Natural killer cell (primary cell): ENCODE data around the gene SLC6A18. TPM values are rescaled to one million over a fixed set of nuclear protein-coding genes. Genes with fewer than 3 reads are reported as not detected.

Experiments
- ATAC-seq, 3 donors: fragments of 150-1000 bp in 2 of 3; fragments of 200-7000 bp in 1 of 3; cut with Tn5 transposase; 1 replicate in 1 of 3; 2 replicates in 2 of 3; pipeline ENCODE4 v1.10.0; 2021; ENCODE audit warnings: mild to moderate bottlenecking in 2 of 3, moderate library complexity in 2 of 3
- DNase-seq, 2 donors: peaks; one replicate each; pipeline versions ENCODE4 v3.0.0 to v3.0.0-alpha.2; 2013 to 2021; ENCODE audit warnings: mixed read lengths in 1 of 2
- H3K27ac ChIP-seq: one replicate; pipeline ENCODE4 v1.5.1; 2013; ENCODE audit warnings: mild to moderate bottlenecking, low read length
- H3K27me3 ChIP-seq: one replicate; pipeline ENCODE4 v1.6.1; 2013; ENCODE audit warnings: low read length; ENCODE audit not compliant: control insufficient read depth, insufficient read depth
- H3K36me3 ChIP-seq: one replicate; pipeline ENCODE4 v1.6.1; 2013; ENCODE audit warnings: low read length; ENCODE audit not compliant: control insufficient read depth, insufficient read depth
- H3K4me1 ChIP-seq: one replicate; pipeline ENCODE4 v1.6.1; 2013; ENCODE audit warnings: low read length; ENCODE audit not compliant: control insufficient read depth, insufficient read depth
- H3K4me3 ChIP-seq: one replicate; pipeline ENCODE4 v1.5.1; 2013; ENCODE audit warnings: low read length
- H3K9me3 ChIP-seq: one replicate; pipeline ENCODE4 v1.6.1; 2013; ENCODE audit warnings: low read length; ENCODE audit not compliant: control insufficient read depth, insufficient read depth
- H3K27ac Mint-ChIP-seq, 2 donors: one replicate each; pipeline ENCODE4 v1.8.0; 2022; ENCODE audit warnings: mild to moderate bottlenecking in 2 of 2, mixed read lengths in 2 of 2, moderate library complexity in 1 of 2
- H3K27me3 Mint-ChIP-seq, 2 donors: one replicate each; pipeline ENCODE4 v1.8.0; 2022; ENCODE audit warnings: low read depth in 2 of 2, mixed read lengths in 2 of 2
- H3K36me3 Mint-ChIP-seq: one replicate; pipeline ENCODE4 v1.8.0; 2022; ENCODE audit warnings: mixed read lengths
- H3K4me1 Mint-ChIP-seq, 2 donors: one replicate each; pipeline ENCODE4 v1.8.0; 2022; ENCODE audit warnings: mixed read lengths in 2 of 2
- H3K4me3 Mint-ChIP-seq: one replicate; pipeline ENCODE4 v1.8.0; 2022; ENCODE audit warnings: mild to moderate bottlenecking, moderate library complexity, mixed read lengths
- H3K9me3 Mint-ChIP-seq, 2 donors: one replicate each; pipeline ENCODE4 v1.8.0; 2022; ENCODE audit warnings: mixed read lengths in 2 of 2
- CTCF ChIP-seq: fragments of 200-600 bp; IDR thresholded peaks from one replicate; pipeline ENCODE4 v1.8.0; 2022; ENCODE audit warnings: antibody characterized with exemption
- WGBS: methylation state at CpG from one replicate; pipeline ENCODE4 v1.1.7; 2013; ENCODE audit warnings: missing lambda C conversion rate; ENCODE audit not compliant: insufficient coverage; 5-methylcytosine and 5-hydroxymethylcytosine counted together
- intact Hi-C: fragments of 100-400 bp; cut with micrococcal nuclease; formaldehyde crosslinking; loops from one replicate; pipeline ENCODE4 v1.14.2; 2022
- total RNA-seq, 4 donors: library from RNA; stranded (reverse); fragments of 120-200 nt in 1 of 4; gene quantifications; one replicate each; pipeline versions ENCODE4 v1.2.3 to v1.2.4, GENCODE V29; 2013 to 2022

SLC6A18 gene
- total RNA-seq, 3 donors from 2014 or later (not counting 1 experiment from before 2014, with no cell fraction given) = not detected

GRCh38 chr5:1215320-1216096, 9.7 kb upstream of the SLC6A18 start:
- no peaks in the 10 kb centered on the region for H3K27me3 Mint-ChIP-seq
- no peaks in the 10 kb centered on the region for H3K36me3 Mint-ChIP-seq
- Histone ChIP-seq H3K4me1 (no peaks in the 10 kb centered on the region), H3K27me3 (no peaks in the 10 kb centered on the region), H3K9me3 (no peaks in the 10 kb centered on the region), H3K27ac (no peak overlapping the region), H3K4me3 (no peak overlapping the region), H3K36me3 (no peaks in the 10 kb centered on the region)
- intact Hi-C loops = no loop called here
- WGBS = 94% methylated on average over 23 of the region's 23 CpGs
- H3K4me1 Mint-ChIP-seq = no peaks in the 10 kb centered on the region
- ATAC-seq (no peak), DNase-seq (no peak)
- no peaks in the 10 kb centered on the region for H3K9me3 Mint-ChIP-seq
- no peak for TF ChIP-seq CTCF
- H3K27ac Mint-ChIP-seq = no peak overlapping the region
- no peak overlapping the region for H3K4me3 Mint-ChIP-seq

GRCh38 chr5:1216211-1216917, 8.8 kb upstream of the SLC6A18 start:
- H3K27ac Mint-ChIP-seq = no peak overlapping the region
- H3K9me3 Mint-ChIP-seq = no peaks in the 10 kb centered on the region
- H3K27ac ChIP-seq = no peak overlapping the region
- no peaks in the 10 kb centered on the region for H3K27me3 ChIP-seq
- no peak overlapping the region for H3K4me3 ChIP-seq
- H3K36me3 ChIP-seq = no peaks in the 10 kb centered on the region
- H3K27me3 Mint-ChIP-seq = no peaks in the 10 kb centered on the region
- no peak for DNase-seq
- H3K9me3 ChIP-seq = no peaks in the 10 kb centered on the region
- H3K36me3 Mint-ChIP-seq = no peaks in the 10 kb centered on the region
- no peak overlapping the region for H3K4me3 Mint-ChIP-seq
- no peaks in the 10 kb centered on the region for H3K4me1 ChIP-seq
- H3K4me1 Mint-ChIP-seq = no peaks in the 10 kb centered on the region
- no peak for ATAC-seq
- intact Hi-C loops = no loop called here
- TF ChIP-seq CTCF = no peak
- 94% methylated on average over 38 of the region's 38 CpGs for WGBS

- DNase-seq (no peak), ATAC-seq (no peak)
- no peaks in the 10 kb centered on the region for H3K27me3 ChIP-seq
- intact Hi-C loops = no loop called here
- H3K4me1 ChIP-seq = no peaks in the 10 kb centered on the region
- H3K9me3 Mint-ChIP-seq = no peaks in the 10 kb centered on the region
- H3K27ac ChIP-seq = no peak overlapping the region
- H3K4me3 ChIP-seq = no peak overlapping the region
- no peaks in the 10 kb centered on the region for H3K27me3 Mint-ChIP-seq
- H3K4me1 Mint-ChIP-seq = no peaks in the 10 kb centered on the region
- WGBS = 87% methylated on average over 18 of the region's 18 CpGs
- H3K4me3 Mint-ChIP-seq = no peak overlapping the region
- no peaks in the 10 kb centered on the region for H3K36me3 ChIP-seq
- no peaks in the 10 kb centered on the region for H3K36me3 Mint-ChIP-seq
- TF ChIP-seq CTCF = no peak
- no peak overlapping the region for H3K27ac Mint-ChIP-seq
- no peaks in the 10 kb centered on the region for H3K9me3 ChIP-seq
These were observed 8.3 kb upstream of the SLC6A18 start for GRCh38 chr5:1216918-1217295.
